HG03064 (cell line): ENCODE data around the gene BDP1.
"Not testable (repeated sequence)": the region's sequence is repeated elsewhere in the genome, so short reads cannot be mapped to it uniquely, and the experiment has no call there.

Experiments
- ATAC-seq: cut with Tn5 transposase; IDR thresholded peaks from one replicate; pipeline ENCODE4 v1.9.1; 2021; ENCODE audit warnings: low read depth; ENCODE audit not compliant: unreplicated experiment

Gene BDP1

GRCh38 chr5:71455427-71456361, at the start of gene BDP1:
TSS of gene BDP1 (plus strand) at chr5:71455651. CDS start at chr5:71455878, 227 bp downstream.
- ATAC-seq = peak; percentile 88

GRCh38 chr5:71410088-71410487, 45.4 kb upstream of the BDP1 start:
- not testable (repeated sequence) for ATAC-seq

- ATAC-seq = not testable (repeated sequence)
These were observed 39.8 kb upstream of the BDP1 start for GRCh38 chr5:71415626-71416025.

GRCh38 chr5:71418026-71418425, 37.4 kb upstream of the BDP1 start:
- not testable (repeated sequence) for ATAC-seq

- ATAC-seq = not testable (repeated sequence)
These were observed 34.2 kb upstream of the BDP1 start for GRCh38 chr5:71421278-71421677.

- ATAC-seq = not testable (repeated sequence)
These were observed 31.6 kb upstream of the BDP1 start for GRCh38 chr5:71423896-71424295.

- ATAC-seq = not testable (repeated sequence)
These were observed 28.6 kb upstream of the BDP1 start for GRCh38 chr5:71426686-71427474.

GRCh38 chr5:71432410-71432809, 23.0 kb upstream of the BDP1 start:
- ATAC-seq = not testable (repeated sequence)

- ATAC-seq = not testable (repeated sequence)
These were observed 20.6 kb upstream of the BDP1 start for GRCh38 chr5:71434825-71435224.

- not testable (repeated sequence) for ATAC-seq
These were observed 13.9 kb upstream of the BDP1 start for GRCh38 chr5:71441564-71441963.

- ATAC-seq = not testable (repeated sequence)
These were observed 11.6 kb upstream of the BDP1 start for GRCh38 chr5:71443891-71444290.

GRCh38 chr5:71445015-71445414, 10.4 kb upstream of the BDP1 start:
- not testable (repeated sequence) for ATAC-seq

GRCh38 chr5:71445523-71446152, 9.8 kb upstream of the BDP1 start:
- ATAC-seq = not testable (repeated sequence)

- ATAC-seq = not testable (repeated sequence)
These were observed 8.8 kb upstream of the BDP1 start for GRCh38 chr5:71446540-71447216.

GRCh38 chr5:71447218-71447808, 8.1 kb upstream of the BDP1 start:
- ATAC-seq = not testable (repeated sequence)

GRCh38 chr5:71452876-71453275, 2.6 kb upstream of the BDP1 start:
- ATAC-seq = no peak

GRCh38 chr5:71454913-71455312, 538 bp upstream of the BDP1 start:
- no peak for ATAC-seq

GRCh38 chr5:71456362-71456743, 902 bp downstream of the BDP1 start:
- no peak for ATAC-seq

GRCh38 chr5:71457106-71457505, 1.7 kb downstream of the BDP1 start:
- no peak for ATAC-seq

- ATAC-seq = no peak
These were observed 5.2 kb downstream of the BDP1 start for GRCh38 chr5:71460693-71461092.
